Body of pancreas (tissue), 4 donors: ENCODE results near the gene SNX21.

Experiments used
- POLR2A ChIP-seq, 3 donors: fragments of 450-650 bp; IDR thresholded peaks; one replicate each; pipeline ENCODE4 v1.6.1; 2016; ENCODE audit warnings: antibody characterized with exemption in 3 of 3, mild to moderate bottlenecking in 2 of 3
- TF ChIP-seq, protein P1 (sequence below), 7 experiments: fragments of 450-650 bp in 4 of 7; fragments of 200-600 bp in 3 of 7; sonication (generic) in 3 of 7; IDR thresholded peaks; one replicate each; pipeline ENCODE4 v1.5.1; 2016 to 2019; ENCODE audit warnings: antibody characterized with exemption in 7 of 7

DNA sequence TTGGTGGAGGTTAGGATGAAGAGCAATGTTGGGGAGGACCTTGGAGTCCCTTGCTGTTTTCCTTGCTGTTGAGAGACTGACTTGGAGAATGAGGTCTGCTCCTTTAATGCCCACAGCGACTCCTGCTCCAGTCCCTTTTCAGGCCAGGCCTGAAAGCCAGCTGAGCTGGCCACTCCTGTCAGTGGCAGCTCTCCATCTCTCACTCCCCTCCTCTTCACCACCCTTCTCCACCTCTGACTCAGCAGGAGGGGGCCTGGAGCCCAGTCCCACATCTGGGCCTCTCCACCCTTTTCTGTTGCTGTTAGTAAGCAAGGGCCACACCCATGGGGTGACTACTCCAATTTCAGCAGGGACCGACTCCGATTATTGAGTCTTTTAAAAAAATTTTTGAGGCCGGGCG is 2.2 kb downstream of the SNX21 start:
- TF ChIP-seq, protein P1, sequence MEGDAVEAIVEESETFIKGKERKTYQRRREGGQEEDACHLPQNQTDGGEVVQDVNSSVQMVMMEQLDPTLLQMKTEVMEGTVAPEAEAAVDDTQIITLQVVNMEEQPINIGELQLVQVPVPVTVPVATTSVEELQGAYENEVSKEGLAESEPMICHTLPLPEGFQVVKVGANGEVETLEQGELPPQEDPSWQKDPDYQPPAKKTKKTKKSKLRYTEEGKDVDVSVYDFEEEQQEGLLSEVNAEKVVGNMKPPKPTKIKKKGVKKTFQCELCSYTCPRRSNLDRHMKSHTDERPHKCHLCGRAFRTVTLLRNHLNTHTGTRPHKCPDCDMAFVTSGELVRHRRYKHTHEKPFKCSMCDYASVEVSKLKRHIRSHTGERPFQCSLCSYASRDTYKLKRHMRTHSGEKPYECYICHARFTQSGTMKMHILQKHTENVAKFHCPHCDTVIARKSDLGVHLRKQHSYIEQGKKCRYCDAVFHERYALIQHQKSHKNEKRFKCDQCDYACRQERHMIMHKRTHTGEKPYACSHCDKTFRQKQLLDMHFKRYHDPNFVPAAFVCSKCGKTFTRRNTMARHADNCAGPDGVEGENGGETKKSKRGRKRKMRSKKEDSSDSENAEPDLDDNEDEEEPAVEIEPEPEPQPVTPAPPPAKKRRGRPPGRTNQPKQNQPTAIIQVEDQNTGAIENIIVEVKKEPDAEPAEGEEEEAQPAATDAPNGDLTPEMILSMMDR (IDR thresholded peaks at IDR 0.05) = no peak
- TF ChIP-seq POLR2A (IDR thresholded peaks at IDR 0.05) = no peak
